OCI-LY3 (cell line): Measurements from ENCODE around the gene TNFRSF19.

Experiments used
- H2AFZ ChIP-seq: fragments of 200-600, 300-600 bp; shearing (Covaris generic); 2 replicates; pipeline ENCODE4 v1.6.0; 2014; ENCODE audit warnings: antibody characterized with exemption, low read depth, low read length
- H3K27ac ChIP-seq: fragments of 200-600, 300-600 bp; sonication (generic); 2 replicates; pipeline ENCODE4 v1.5.1; 2014; ENCODE audit warnings: mild to moderate bottlenecking, low read length, moderate library complexity, mixed read lengths
- H3K27me3 ChIP-seq: fragments of 200-600, 300-600 bp; sonication (generic); 2 replicates; pipeline ENCODE4 v1.6.1; 2014; ENCODE audit warnings: low read depth, low read length, mixed read lengths
- H3K36me3 ChIP-seq: fragments of 200-600, 300-600 bp; sonication (generic); replicated peaks from 2 replicates; pipeline ENCODE3; 2014; ENCODE audit warnings: low read depth, low read length, mixed read lengths
- H3K4me1 ChIP-seq: fragments of 300-600, 200-600 bp; sonication (generic); 2 replicates; pipeline ENCODE4 v1.6.1; 2014; ENCODE audit warnings: low read length, mixed read lengths
- H3K4me2 ChIP-seq: fragments of 200-600, 300-600 bp; sonication (generic); 2 replicates; pipeline ENCODE4 v1.6.1; 2014; ENCODE audit warnings: low read length, mixed read lengths
- H3K4me3 ChIP-seq: fragments of 300-600, 200-600 bp; sonication (generic); 2 replicates; pipeline ENCODE4 v1.5.1; 2014; ENCODE audit warnings: antibody characterized with exemption, mild to moderate bottlenecking, low read length, moderate library complexity
- H3K79me2 ChIP-seq: fragments of 300-600, 200-600 bp; shearing (Covaris generic); 2 replicates; pipeline ENCODE4 v1.6.1; 2014; ENCODE audit warnings: mild to moderate bottlenecking, low read length, mixed read lengths
- H3K9ac ChIP-seq: fragments of 300-600, 200-600 bp; shearing (Covaris generic); 2 replicates; pipeline ENCODE4 v1.6.0; 2014; ENCODE audit warnings: mild to moderate bottlenecking, low read length, moderate library complexity
- H3K9me3 ChIP-seq: fragments of 200-600, 300-600 bp; shearing (Covaris generic); 2 replicates; pipeline ENCODE4 v1.6.1; 2014; ENCODE audit warnings: low read length, mixed read lengths; ENCODE audit not compliant: insufficient read depth
- H4K20me1 ChIP-seq: fragments of 200-600, 300-600 bp; sonication (generic); 2 replicates; pipeline ENCODE4 v1.6.1; 2016; ENCODE audit warnings: low read length, mixed read lengths; ENCODE audit not compliant: insufficient read depth
- EZH2phosphoT487 ChIP-seq: fragments of 200-600 bp; shearing (Covaris generic); IDR thresholded peaks from 2 replicates; pipeline ENCODE4 v1.6.1; 2018; ENCODE audit warnings: antibody characterized with exemption, mixed run types, low read depth
- TF ChIP-seq, protein P1 (sequence below): fragments of 200-600, 300-600 bp; sonication (generic); IDR thresholded peaks from 2 replicates; pipeline ENCODE4 v1.5.1; 2014; ENCODE audit warnings: antibody characterized with exemption, low read length, low read depth

The TNFRSF19 gene

GRCh38 chr13:23722726-23723453, 152.7 kb downstream of the TNFRSF19 start:
- Histone ChIP-seq H3K9me3 (no peaks in the 10 kb centered on the region), H4K20me1 (no peaks in the 10 kb centered on the region), H3K4me3 (no peak overlapping the region), H3K79me2 (no peaks in the 10 kb centered on the region), H3K4me1 (no peaks in the 10 kb centered on the region), H3K9ac (no peak overlapping the region), H2AFZ (no peak overlapping the region), H3K36me3 (no peaks in the 10 kb centered on the region), H3K4me2 (no peak overlapping the region), H3K27me3 (no peaks in the 10 kb centered on the region), H3K27ac (no peak overlapping the region)
- no peak for TF ChIP-seq EZH2phosphoT487
- TF ChIP-seq, protein P1, sequence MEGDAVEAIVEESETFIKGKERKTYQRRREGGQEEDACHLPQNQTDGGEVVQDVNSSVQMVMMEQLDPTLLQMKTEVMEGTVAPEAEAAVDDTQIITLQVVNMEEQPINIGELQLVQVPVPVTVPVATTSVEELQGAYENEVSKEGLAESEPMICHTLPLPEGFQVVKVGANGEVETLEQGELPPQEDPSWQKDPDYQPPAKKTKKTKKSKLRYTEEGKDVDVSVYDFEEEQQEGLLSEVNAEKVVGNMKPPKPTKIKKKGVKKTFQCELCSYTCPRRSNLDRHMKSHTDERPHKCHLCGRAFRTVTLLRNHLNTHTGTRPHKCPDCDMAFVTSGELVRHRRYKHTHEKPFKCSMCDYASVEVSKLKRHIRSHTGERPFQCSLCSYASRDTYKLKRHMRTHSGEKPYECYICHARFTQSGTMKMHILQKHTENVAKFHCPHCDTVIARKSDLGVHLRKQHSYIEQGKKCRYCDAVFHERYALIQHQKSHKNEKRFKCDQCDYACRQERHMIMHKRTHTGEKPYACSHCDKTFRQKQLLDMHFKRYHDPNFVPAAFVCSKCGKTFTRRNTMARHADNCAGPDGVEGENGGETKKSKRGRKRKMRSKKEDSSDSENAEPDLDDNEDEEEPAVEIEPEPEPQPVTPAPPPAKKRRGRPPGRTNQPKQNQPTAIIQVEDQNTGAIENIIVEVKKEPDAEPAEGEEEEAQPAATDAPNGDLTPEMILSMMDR: no peak

DNA sequence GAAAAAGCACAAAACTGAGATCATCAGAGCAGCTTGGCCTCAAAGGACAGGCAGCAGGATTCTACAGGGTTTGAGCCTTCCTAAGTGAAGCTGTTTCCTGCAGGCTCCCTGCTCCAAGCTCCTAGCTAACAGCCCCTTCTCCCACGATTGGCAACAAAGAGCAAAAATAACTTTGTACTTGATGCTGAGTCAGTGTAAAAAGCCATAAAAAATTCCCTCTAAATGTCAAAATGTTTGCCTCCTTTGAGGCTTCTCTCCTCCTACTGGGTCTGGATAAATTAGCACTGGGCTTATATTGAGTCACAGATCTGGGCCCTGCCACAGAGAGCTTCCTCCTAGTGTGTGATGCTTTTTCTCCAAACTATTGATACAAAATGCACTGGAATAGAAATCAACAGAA, 153.3 kb downstream of the TNFRSF19 start:
- H3K79me2 ChIP-seq: no peaks in the 10 kb centered on the region
- H3K27ac ChIP-seq: no peak overlapping the region
- TF ChIP-seq, protein P1: no peak
- no peak for TF ChIP-seq EZH2phosphoT487
- no peak overlapping the region for H3K9ac ChIP-seq
- no peak overlapping the region for H3K4me2 ChIP-seq
- no peaks in the 10 kb centered on the region for H3K9me3 ChIP-seq
- no peaks in the 10 kb centered on the region for H3K4me1 ChIP-seq
- H3K4me3 ChIP-seq: no peak overlapping the region
- H4K20me1 ChIP-seq: no peaks in the 10 kb centered on the region
- no peak overlapping the region for H2AFZ ChIP-seq
- H3K36me3 ChIP-seq: no peaks in the 10 kb centered on the region
- H3K27me3 ChIP-seq: no peaks in the 10 kb centered on the region

DNA sequence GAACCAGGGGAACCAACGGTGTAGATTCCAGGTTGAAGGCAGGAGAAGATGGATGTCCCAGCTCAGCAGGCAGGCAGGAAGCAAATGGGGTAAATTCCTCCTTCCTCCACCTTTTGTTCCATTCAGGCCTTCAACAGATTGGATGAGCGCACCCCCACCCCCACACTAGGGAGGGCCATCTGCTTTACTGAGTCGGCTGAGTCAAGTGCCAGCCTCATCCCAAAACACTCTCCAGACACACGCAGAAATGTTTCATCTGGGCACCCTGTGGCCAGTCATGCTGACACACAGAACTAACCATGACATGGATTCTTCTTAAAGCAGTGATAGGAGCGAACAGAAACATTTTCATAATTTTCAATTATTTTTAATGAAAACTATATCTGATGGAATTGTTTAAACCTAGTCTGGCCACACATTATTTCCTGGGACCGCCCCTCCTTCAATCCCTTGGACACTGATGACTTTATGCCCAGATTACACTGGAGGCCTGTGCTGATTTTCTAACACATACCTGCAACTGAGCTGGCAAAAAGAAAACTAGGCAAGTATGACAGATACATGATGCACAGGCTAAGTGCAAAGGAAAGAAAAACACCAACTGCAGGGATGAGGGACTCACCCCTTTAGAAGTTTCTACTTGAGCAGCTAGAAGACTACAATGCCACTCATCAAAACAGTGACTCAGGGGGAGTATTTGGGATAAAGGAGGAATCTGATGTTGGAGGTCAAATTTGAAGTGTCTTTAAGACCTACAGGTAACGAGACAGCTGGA, 154.2 kb downstream of the TNFRSF19 start:
- Histone ChIP-seq H3K4me3 (no peak overlapping the region), H3K27me3 (no peaks in the 10 kb centered on the region), H3K9ac (no peak overlapping the region), H2AFZ (no peak overlapping the region), H3K27ac (no peak overlapping the region), H3K79me2 (no peaks in the 10 kb centered on the region), H3K4me2 (no peak overlapping the region), H3K36me3 (no peaks in the 10 kb centered on the region), H3K4me1 (no peaks in the 10 kb centered on the region), H4K20me1 (no peaks in the 10 kb centered on the region), H3K9me3 (no peaks in the 10 kb centered on the region)
- TF ChIP-seq, protein P1: no peak
- TF ChIP-seq EZH2phosphoT487: no peak
